SU-DHL-6 (cell line): ENCODE data around the gene SC5D.

Source experiments
- EZH2phosphoT487 ChIP-seq: fragments of 200-600 bp; sonication (generic), shearing (Covaris generic); conservative IDR thresholded peaks from 2 replicates; pipeline ENCODE4 v1.6.1; 2018; ENCODE audit warnings: mild to moderate bottlenecking, antibody characterized with exemption, low read length, moderate library complexity, mixed read lengths
- TF ChIP-seq, protein P1 (sequence below): fragments of 200-600 bp; sonication (generic); IDR thresholded peaks from one replicate; pipeline ENCODE4 v1.5.1; 2017; ENCODE audit warnings: antibody characterized with exemption, mild to moderate bottlenecking, low read length, moderate library complexity; ENCODE audit not compliant: insufficient read depth, poor library complexity, severe bottlenecking

DNA sequence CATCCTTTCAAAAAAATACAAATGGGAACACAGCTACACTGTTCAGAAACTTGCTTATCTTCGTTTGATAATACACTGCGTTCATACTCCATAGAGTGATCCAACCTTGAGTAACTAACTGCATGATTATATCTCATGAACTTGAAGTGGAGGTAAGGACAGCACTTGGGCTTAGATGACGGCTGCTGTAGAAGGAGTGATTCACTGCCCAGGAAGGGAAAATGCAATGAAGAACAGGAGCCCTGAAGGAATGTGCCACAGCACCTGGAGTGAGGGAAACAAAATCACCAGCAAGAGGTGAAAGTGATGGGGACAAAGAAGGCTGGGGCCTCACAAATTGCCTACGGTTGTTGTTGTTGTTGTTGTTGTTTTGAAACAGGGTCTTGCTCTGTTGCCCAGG lies 44.1 kb upstream of the SC5D start:
- TF ChIP-seq, protein P1, sequence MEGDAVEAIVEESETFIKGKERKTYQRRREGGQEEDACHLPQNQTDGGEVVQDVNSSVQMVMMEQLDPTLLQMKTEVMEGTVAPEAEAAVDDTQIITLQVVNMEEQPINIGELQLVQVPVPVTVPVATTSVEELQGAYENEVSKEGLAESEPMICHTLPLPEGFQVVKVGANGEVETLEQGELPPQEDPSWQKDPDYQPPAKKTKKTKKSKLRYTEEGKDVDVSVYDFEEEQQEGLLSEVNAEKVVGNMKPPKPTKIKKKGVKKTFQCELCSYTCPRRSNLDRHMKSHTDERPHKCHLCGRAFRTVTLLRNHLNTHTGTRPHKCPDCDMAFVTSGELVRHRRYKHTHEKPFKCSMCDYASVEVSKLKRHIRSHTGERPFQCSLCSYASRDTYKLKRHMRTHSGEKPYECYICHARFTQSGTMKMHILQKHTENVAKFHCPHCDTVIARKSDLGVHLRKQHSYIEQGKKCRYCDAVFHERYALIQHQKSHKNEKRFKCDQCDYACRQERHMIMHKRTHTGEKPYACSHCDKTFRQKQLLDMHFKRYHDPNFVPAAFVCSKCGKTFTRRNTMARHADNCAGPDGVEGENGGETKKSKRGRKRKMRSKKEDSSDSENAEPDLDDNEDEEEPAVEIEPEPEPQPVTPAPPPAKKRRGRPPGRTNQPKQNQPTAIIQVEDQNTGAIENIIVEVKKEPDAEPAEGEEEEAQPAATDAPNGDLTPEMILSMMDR, result no peak
- no peak for TF ChIP-seq EZH2phosphoT487
